IMR-90 (cell line): ENCODE data around the gene SERPINB1. TPM values are rescaled to one million over a fixed set of nuclear protein-coding genes. Genes with fewer than 3 reads are reported as not detected.

Experiments
- ATAC-seq: fragments of 200-7000 bp; cut with Tn5 transposase; 2 replicates; pipeline ENCODE4 v1.9.1; 2020; ENCODE audit warnings: low read depth, mild to moderate bottlenecking, moderate library complexity
- BruUV-seq: library from RNA; stranded (reverse); fragments of 400-500 nt; replicated peaks from 2 replicates; lab custom pipeline; 2021; lab: Mats Ljungman, UMichigan
- CTCF ChIA-PET: fragments of 300-600 bp; formaldehyde crosslinking; extraction: SDS; loops from one replicate; lab custom pipeline; 2021; ENCODE audit warnings: antibody characterized with exemption; lab: Yijun Ruan, JAX
- POLR2A ChIA-PET: fragments of 300-600 bp; sonication (Branson Sonifier 250); formaldehyde crosslinking; loops from one replicate; lab custom pipeline; 2022; ENCODE audit warnings: antibody characterized with exemption; ENCODE audit not compliant: unreplicated experiment; lab: Charles Lee
- DNase-seq: peaks from one replicate; pipeline ENCODE4 v3.0.0; 2013
- H2AFZ ChIP-seq: replicated peaks from 2 replicates; pipeline ENCODE3; 2013; ENCODE audit warnings: low read length, mild to moderate bottlenecking; ENCODE audit not compliant: poor library complexity
- H2AK5ac ChIP-seq: 2 replicates; pipeline ENCODE4 v1.6.1; 2013; ENCODE audit warnings: low read depth, low read length, inconsistent platforms
- H2AK9ac ChIP-seq: replicated peaks from 2 replicates; pipeline ENCODE3; 2013; ENCODE audit warnings: mild to moderate bottlenecking, low read depth, low read length, moderate library complexity; ENCODE audit not compliant: poor library complexity
- H2BK120ac ChIP-seq: 2 replicates; pipeline ENCODE4 v1.6.1; 2013; ENCODE audit warnings: low read depth, low read length, inconsistent platforms
- H2BK15ac ChIP-seq: 3 replicates; pipeline ENCODE4 v1.6.1; 2013; ENCODE audit warnings: low read depth, low read length, inconsistent platforms
- H2BK20ac ChIP-seq: 2 replicates; pipeline ENCODE4 v1.6.1; 2013; ENCODE audit warnings: low read depth, mild to moderate bottlenecking, inconsistent platforms, low read length, moderate library complexity
- H2BK5ac ChIP-seq: 2 replicates; pipeline ENCODE4 v1.6.1; 2013; ENCODE audit warnings: mild to moderate bottlenecking, low read depth, low read length, inconsistent platforms; ENCODE audit not compliant: poor library complexity, severe bottlenecking
- H3K14ac ChIP-seq: replicated peaks from 2 replicates; pipeline ENCODE4 v1.6.1; 2013; ENCODE audit warnings: low read depth, low read length, inconsistent platforms
- H3K18ac ChIP-seq: 2 replicates; pipeline ENCODE4 v1.6.1; 2013; ENCODE audit warnings: low read depth, low read length, control low read depth
- H3K23ac ChIP-seq: 2 replicates; pipeline ENCODE4 v1.6.1; 2013; ENCODE audit warnings: low read depth, low read length, inconsistent platforms
- H3K27ac ChIP-seq: 2 replicates; pipeline ENCODE4 v1.5.1; 2013; ENCODE audit warnings: mild to moderate bottlenecking, control low read depth, low read length; ENCODE audit not compliant: insufficient read depth
- H3K27me3 ChIP-seq: 2 replicates; pipeline ENCODE4 v1.6.1; 2013; ENCODE audit warnings: low read length; ENCODE audit not compliant: control insufficient read depth, insufficient read depth
- H3K36me3 ChIP-seq: 2 replicates; pipeline ENCODE4 v1.6.1; 2013; ENCODE audit warnings: low read length, mixed read lengths; ENCODE audit not compliant: control insufficient read depth, insufficient read depth
- H3K4ac ChIP-seq: 2 replicates; pipeline ENCODE4 v1.6.1; 2013; ENCODE audit warnings: low read depth, low read length, inconsistent platforms
- H3K4me1 ChIP-seq: 2 replicates; pipeline ENCODE4 v1.6.1; 2013; ENCODE audit warnings: low read length, mixed read lengths; ENCODE audit not compliant: control insufficient read depth, insufficient read depth
- H3K4me2 ChIP-seq: 2 replicates; pipeline ENCODE4 v1.6.1; 2013; ENCODE audit warnings: low read depth, mild to moderate bottlenecking, control low read depth, low read length, moderate library complexity
- H3K4me3 ChIP-seq: 2 replicates; pipeline ENCODE4 v1.5.1; 2013; ENCODE audit warnings: low read depth, mild to moderate bottlenecking, control low read depth, low read length, moderate library complexity; ENCODE audit not compliant: insufficient read depth
- H3K56ac ChIP-seq: 2 replicates; pipeline ENCODE4 v1.6.1; 2013; ENCODE audit warnings: low read length, inconsistent platforms; ENCODE audit not compliant: insufficient read depth; ENCODE audit errors: extremely low read depth
- H3K79me1 ChIP-seq, 2 experiments: 2 replicates each; pipeline ENCODE4 v1.6.1; 2013; ENCODE audit warnings: low read length in 2 of 2, inconsistent platforms in 1 of 2, low read depth in 1 of 2
- H3K9ac ChIP-seq: 2 replicates; pipeline ENCODE4 v1.6.1; 2013; ENCODE audit warnings: low read depth, low read length, control low read depth
- H3K9me1 ChIP-seq: 2 replicates; pipeline ENCODE4 v1.6.1; 2013; ENCODE audit warnings: low read length, inconsistent platforms; ENCODE audit not compliant: insufficient read depth
- H3K9me3 ChIP-seq: 2 replicates; pipeline ENCODE4 v1.6.1; 2013; ENCODE audit warnings: low read length; ENCODE audit not compliant: control insufficient read depth, insufficient read depth
- H4K20me1 ChIP-seq: 2 replicates; pipeline ENCODE4 v1.6.1; 2013; ENCODE audit warnings: low read length, inconsistent platforms; ENCODE audit not compliant: insufficient read depth
- H4K5ac ChIP-seq: 2 replicates; pipeline ENCODE4 v1.6.1; 2013; ENCODE audit warnings: mild to moderate bottlenecking, low read depth, low read length, control low read depth
- H4K8ac ChIP-seq, 2 experiments: 2 replicates each; pipeline ENCODE4 v1.6.1; 2013; ENCODE audit warnings: low read depth in 2 of 2, low read length in 2 of 2, control low read depth in 1 of 2, inconsistent platforms in 1 of 2
- H4K91ac ChIP-seq: 2 replicates; pipeline ENCODE4 v1.6.1; 2013; ENCODE audit warnings: low read depth, low read length, inconsistent platforms; ENCODE audit not compliant: insufficient read depth
- BHLHE40 ChIP-seq: fragments of 150-350 bp; IDR thresholded peaks from 2 replicates; pipeline ENCODE4 v1.6.1; 2016; ENCODE audit warnings: mild to moderate bottlenecking, low read depth, low read length
- CEBPB ChIP-seq: IDR thresholded peaks from 2 replicates; pipeline ENCODE4 v1.6.1; 2012; ENCODE audit warnings: low read depth, low read length, improper control_type of control experiment
- CHD1 ChIP-seq: IDR thresholded peaks from 2 replicates; pipeline ENCODE4 v1.6.1; 2012; ENCODE audit warnings: low read depth, low read length, improper control_type of control experiment
- FOS ChIP-seq: fragments of 150-350 bp; IDR thresholded peaks from 2 replicates; pipeline ENCODE4 v1.6.1; 2016; ENCODE audit warnings: low read depth, low read length
- MAFK ChIP-seq: IDR thresholded peaks from 2 replicates; pipeline ENCODE4 v1.6.1; 2012; ENCODE audit warnings: low read depth, low read length, improper control_type of control experiment
- MAZ ChIP-seq: IDR thresholded peaks from 2 replicates; pipeline ENCODE4 v1.6.1; 2012; ENCODE audit warnings: low read depth, mild to moderate bottlenecking, low read length, improper control_type of control experiment, moderate library complexity, borderline replicate concordance
- MXI1 ChIP-seq: IDR thresholded peaks from 2 replicates; pipeline ENCODE4 v1.6.1; 2012; ENCODE audit warnings: low read depth, mild to moderate bottlenecking, low read length, moderate library complexity, borderline replicate concordance
- NFE2L2 ChIP-seq: fragments of 150-350 bp; IDR thresholded peaks from 2 replicates; pipeline ENCODE4 v1.6.1; 2016; ENCODE audit warnings: low read depth, mild to moderate bottlenecking, low read length
- POLR2A ChIP-seq: IDR thresholded peaks from 2 replicates; pipeline ENCODE4 v1.6.1; 2012; ENCODE audit warnings: mild to moderate bottlenecking, low read depth, low read length
- RAD21 ChIP-seq: IDR thresholded peaks from 2 replicates; pipeline ENCODE4 v1.6.1; 2012; ENCODE audit warnings: low read length, improper control_type of control experiment
- RCOR1 ChIP-seq: IDR thresholded peaks from 2 replicates; pipeline ENCODE4 v1.6.1; 2012; ENCODE audit warnings: mild to moderate bottlenecking, low read length, improper control_type of control experiment; ENCODE audit not compliant: insufficient replicate concordance
- RFX5 ChIP-seq: IDR thresholded peaks from 2 replicates; pipeline ENCODE4 v1.8.0; 2012; ENCODE audit warnings: low read depth, mild to moderate bottlenecking, low read length, moderate library complexity
- SMC3 ChIP-seq: fragments of 150-350 bp; IDR thresholded peaks from 2 replicates; pipeline ENCODE4 v1.6.1; 2016; ENCODE audit warnings: low read depth, mild to moderate bottlenecking, antibody characterized with exemption, low read length, moderate library complexity
- WGBS, 2 experiments: methylation state at CpG; one replicate each; pipeline versions ENCODE4 v1.1.5 to v1.1.7; 2013; ENCODE audit warnings: missing lambda C conversion rate in 2 of 2; ENCODE audit not compliant: insufficient read length in 1 of 2; ENCODE audit errors: extremely low coverage in 2 of 2; 5-methylcytosine and 5-hydroxymethylcytosine counted together
- dilution Hi-C: fragments of 300-500 bp; cut with HindIII; formaldehyde crosslinking; loops from one replicate; pipeline ENCODE4 v1.14.3; 2018; ENCODE audit warnings: low sequenced_read_pairs; ENCODE audit not compliant: unreplicated experiment
- in situ Hi-C: fragments of 300-500 bp; cut with MboI; formaldehyde crosslinking; loops from 3 replicates; pipeline ENCODE4 v1.14.3; 2019; ENCODE audit warnings: low sequenced_read_pairs, inconsistent platforms, mixed read lengths
- intact Hi-C: fragments of 100-400 bp; cut with micrococcal nuclease; formaldehyde crosslinking; loops from 2 replicates; pipeline ENCODE4 v1.10.0; 2022
- polyA plus RNA-seq, 3 experiments: library from polyadenylated mRNA; depleted of rRNA; stranded (reverse); fragments of >200 nt; gene quantifications; 2 replicates each; pipeline ENCODE4 v1.2.3, GENCODE V29; 2012; ENCODE audit warnings: low replicate concordance in 1 of 3
- total RNA-seq: library from RNA; depleted of rRNA; stranded (reverse); fragments of >200 nt; gene quantifications from 2 replicates; pipeline ENCODE4 v1.2.3, GENCODE V29; 2012
- TF ChIP-seq, protein P1 (sequence below): fragments of 150-350 bp; IDR thresholded peaks from 2 replicates; pipeline ENCODE4 v1.6.1; 2016; ENCODE audit warnings: low read depth, mild to moderate bottlenecking, low read length, moderate library complexity, borderline replicate concordance
- TF ChIP-seq, protein P2 (sequence below): conservative IDR thresholded peaks from 2 replicates; pipeline ENCODE4 v1.5.1; 2012; ENCODE audit warnings: mild to moderate bottlenecking, low read depth, low read length, improper control_type of control experiment
- TF ChIP-seq, protein P3 (sequence below): fragments of 150-350 bp; IDR thresholded peaks from 2 replicates; pipeline ENCODE4 v1.6.1; 2017; ENCODE audit warnings: mild to moderate bottlenecking, antibody characterized with exemption, low read length, low read depth

The SERPINB1 gene
- total and polyA plus RNA-seq, 2 of the 4 experiments (the other 2 are of a cell fraction): 6.1 to 9.1 TPM

DNA sequence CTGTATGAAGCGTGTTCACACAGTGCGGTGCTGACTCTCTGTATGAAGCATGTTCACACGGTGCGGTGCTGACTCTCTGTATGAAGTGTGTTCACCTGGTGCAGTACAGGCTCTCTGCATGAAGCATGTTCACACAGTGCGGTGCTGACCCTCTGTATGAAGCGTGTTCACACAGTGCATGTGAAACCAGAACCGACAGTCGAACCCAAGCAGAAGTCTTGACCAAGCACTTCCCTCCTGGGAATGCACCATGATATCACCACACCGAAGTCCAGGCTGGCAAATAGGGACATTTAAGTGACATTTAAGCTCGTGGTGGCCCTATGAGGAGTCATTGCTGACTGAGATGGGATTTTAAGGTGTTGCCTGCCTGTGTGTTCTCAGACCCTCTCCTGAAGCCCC, 11.3 kb upstream of the SERPINB1 start:
- Histone ChIP-seq H2BK20ac (peak overlapping the region; percentile 93), H3K9me1 (peaks cover 37% of the 10 kb centered on the region), H2BK120ac (peak overlapping the region; percentile 98), H3K4me3 (no peak overlapping the region), H3K9me3 (no peaks in the 10 kb centered on the region), H3K27ac (peak overlapping the region; percentile 97), H2AK9ac (no peak overlapping the region), H2BK5ac (peak overlapping the region; percentile 98), H3K14ac (peak overlapping the region; percentile 88), H3K23ac (peak overlapping the region; percentile 11; the same call in 1 of the 2 replicates), H4K20me1 (no peaks in the 10 kb centered on the region), H2AFZ (no peak overlapping the region), H2AK5ac (peak overlapping the region; percentile 92), H3K4me1 (peaks cover 27% of the 10 kb centered on the region), H3K79me1 (peaks cover 0 to 27% of the 10 kb centered on the region in 2 experiments; a peak in 2 of 4 replicates), H3K4me2 (no peak overlapping the region), H3K9ac (no peak overlapping the region), H4K5ac (peak overlapping the region; percentile 51), H3K27me3 (no peaks in the 10 kb centered on the region), H3K56ac (no peak overlapping the region), H2BK15ac (peak overlapping the region; percentile 94), H3K18ac (peak overlapping the region; percentile 31; the same call in 1 of the 2 replicates), H3K4ac (peak overlapping the region; percentile 96), H3K36me3 (no peaks in the 10 kb centered on the region), H4K91ac (peak overlapping the region; percentile 95), H4K8ac (peak overlapping the region; percentile 15 to 97)
- in situ Hi-C loops (no loop called here), dilution Hi-C loops (no loop called here), intact Hi-C loops (no loop called here)
- BruUV-seq: no TSS peak
- POLR2A ChIA-PET: no interaction called here
- WGBS, 2 experiments: 98% methylated on average over 6 of the region's 10 CpGs; no CpG with 5 or more reads in 1 of the 2 experiments
- TF ChIP-seq CHD1 (no peak), BHLHE40 (no peak), FOS (no peak), NFE2L2 (no peak), MAFK (no peak), SMC3 (no peak), MXI1 (no peak), RAD21 (no peak), POLR2A (no peak), RFX5 (no peak), MAZ (no peak), RCOR1 (no peak), CEBPB (no peak)
- TF ChIP-seq, protein P1, sequence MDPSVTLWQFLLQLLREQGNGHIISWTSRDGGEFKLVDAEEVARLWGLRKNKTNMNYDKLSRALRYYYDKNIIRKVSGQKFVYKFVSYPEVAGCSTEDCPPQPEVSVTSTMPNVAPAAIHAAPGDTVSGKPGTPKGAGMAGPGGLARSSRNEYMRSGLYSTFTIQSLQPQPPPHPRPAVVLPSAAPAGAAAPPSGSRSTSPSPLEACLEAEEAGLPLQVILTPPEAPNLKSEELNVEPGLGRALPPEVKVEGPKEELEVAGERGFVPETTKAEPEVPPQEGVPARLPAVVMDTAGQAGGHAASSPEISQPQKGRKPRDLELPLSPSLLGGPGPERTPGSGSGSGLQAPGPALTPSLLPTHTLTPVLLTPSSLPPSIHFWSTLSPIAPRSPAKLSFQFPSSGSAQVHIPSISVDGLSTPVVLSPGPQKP: no peak
- TF ChIP-seq, protein P2, sequence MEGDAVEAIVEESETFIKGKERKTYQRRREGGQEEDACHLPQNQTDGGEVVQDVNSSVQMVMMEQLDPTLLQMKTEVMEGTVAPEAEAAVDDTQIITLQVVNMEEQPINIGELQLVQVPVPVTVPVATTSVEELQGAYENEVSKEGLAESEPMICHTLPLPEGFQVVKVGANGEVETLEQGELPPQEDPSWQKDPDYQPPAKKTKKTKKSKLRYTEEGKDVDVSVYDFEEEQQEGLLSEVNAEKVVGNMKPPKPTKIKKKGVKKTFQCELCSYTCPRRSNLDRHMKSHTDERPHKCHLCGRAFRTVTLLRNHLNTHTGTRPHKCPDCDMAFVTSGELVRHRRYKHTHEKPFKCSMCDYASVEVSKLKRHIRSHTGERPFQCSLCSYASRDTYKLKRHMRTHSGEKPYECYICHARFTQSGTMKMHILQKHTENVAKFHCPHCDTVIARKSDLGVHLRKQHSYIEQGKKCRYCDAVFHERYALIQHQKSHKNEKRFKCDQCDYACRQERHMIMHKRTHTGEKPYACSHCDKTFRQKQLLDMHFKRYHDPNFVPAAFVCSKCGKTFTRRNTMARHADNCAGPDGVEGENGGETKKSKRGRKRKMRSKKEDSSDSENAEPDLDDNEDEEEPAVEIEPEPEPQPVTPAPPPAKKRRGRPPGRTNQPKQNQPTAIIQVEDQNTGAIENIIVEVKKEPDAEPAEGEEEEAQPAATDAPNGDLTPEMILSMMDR: no peak
- TF ChIP-seq, protein P3, sequence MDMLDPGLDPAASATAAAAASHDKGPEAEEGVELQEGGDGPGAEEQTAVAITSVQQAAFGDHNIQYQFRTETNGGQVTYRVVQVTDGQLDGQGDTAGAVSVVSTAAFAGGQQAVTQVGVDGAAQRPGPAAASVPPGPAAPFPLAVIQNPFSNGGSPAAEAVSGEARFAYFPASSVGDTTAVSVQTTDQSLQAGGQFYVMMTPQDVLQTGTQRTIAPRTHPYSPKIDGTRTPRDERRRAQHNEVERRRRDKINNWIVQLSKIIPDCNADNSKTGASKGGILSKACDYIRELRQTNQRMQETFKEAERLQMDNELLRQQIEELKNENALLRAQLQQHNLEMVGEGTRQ: no peak
- DNase-seq (no peak), ATAC-seq (no peak)
- CTCF ChIA-PET: no interaction called here
